Muscle of arm (tissue), 12 donors: ENCODE results near the gene BCR. TPM values are rescaled to one million over a fixed set of nuclear protein-coding genes. Genes with fewer than 3 reads are reported as not detected.

Experiments
- DNase-seq: peaks from one replicate; pipeline ENCODE4 v3.0.0-alpha.2; 2013
- polyA plus RNA-seq, 12 donors: library from polyadenylated mRNA; unstranded; fragments of 120-200 nt; gene quantifications; one replicate each; pipeline ENCODE4 v1.2.1, GENCODE V29; 2013; ENCODE audit not compliant: insufficient read length in 12 of 12

BCR gene
- polyA plus RNA-seq, 12 donors, result 10.4 to 37.8 (median 16.3) TPM; not detected in 1

DNA sequence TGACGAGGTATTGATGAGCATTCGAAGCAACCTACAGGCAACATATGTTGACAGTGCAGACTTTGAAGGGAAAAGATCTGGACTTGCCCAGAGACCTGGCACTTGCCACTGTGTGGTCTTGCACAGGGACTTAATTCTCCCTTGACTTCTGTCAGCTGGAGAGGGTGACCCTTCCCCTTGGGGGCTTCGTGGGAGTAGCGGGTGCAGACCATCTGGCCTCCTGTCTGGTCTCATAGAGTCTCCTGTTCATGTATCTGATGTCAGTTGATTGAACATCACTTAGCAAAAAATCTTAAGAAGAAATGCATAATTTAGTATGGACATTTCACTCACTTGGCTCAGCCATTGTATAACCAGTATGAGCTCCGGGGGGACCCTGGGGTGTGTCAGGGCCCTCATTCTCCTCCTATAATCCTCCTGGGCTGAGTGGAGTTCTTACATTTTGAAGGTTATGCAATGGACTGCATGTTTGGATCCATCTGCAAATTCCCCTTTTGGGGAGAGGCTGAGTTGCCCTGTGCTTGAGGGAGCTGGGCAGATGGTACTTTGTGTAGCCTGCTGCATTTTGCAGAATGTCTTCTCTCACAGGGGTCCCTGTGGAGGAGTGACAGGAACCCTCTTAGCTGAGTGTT is 13.0 kb downstream of the BCR start:
- no peak for DNase-seq

DNA sequence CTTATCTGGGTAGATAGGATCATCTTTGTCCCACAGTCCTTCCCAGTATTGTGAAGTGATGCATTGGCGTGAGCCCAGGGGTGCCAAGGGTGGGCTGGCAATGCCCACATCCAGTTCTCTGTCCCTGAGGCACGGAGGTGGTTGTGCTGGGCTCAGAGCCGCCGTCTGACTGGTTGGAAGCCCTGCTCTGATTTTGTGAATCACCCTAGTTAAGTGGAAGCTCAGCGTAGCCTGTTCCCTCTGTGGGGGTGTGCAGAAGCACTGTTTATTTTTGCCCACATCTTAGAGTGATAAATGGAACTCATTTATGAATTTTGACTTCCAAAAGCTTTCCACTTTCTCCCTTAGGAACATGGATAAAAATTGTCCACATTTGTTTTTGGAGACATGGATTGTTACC is 13.6 kb downstream of the BCR start:
- DNase-seq, result no peak

DNA sequence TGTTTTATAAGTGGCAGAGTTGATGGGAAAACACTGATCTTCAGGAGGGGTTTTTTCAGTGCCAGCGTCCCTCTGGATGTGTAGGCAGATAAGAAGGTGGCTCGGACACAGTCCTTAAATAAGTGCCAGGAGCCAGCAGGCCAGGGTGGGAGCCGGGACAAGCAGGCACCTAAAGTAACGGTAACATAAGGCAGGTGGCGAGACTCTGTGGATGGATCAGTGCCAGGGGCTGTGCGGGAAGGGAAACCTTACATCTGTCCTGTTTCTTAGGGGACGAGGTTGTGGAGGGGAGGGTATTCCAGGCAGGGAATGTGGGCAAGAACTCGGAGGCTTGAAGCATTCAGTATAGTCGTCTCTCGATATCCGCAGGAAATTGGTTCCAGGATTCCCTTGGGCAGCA is 15.9 kb downstream of the BCR start:
- DNase-seq, result no peak

DNA sequence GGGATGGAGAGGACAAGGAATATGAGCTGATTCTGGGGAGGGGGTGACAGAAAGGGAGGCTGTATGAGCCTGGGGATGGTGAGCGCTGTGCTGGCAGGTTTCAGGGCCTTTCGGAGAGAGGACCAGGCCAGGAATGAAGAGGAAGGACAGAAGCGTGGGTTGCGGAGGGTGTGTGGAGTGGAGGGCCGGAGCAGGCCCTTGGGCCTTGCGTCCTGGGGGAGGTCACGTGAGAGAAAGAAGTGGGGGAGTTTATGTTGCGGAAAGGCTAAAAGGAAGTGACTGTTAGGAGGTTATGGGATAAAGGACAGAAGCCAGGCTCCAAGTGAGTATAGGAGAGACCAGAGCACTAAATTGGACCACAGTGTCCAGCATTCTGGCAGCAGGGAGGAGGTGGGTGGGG is 17.5 kb downstream of the BCR start:
- DNase-seq, result no peak

DNA sequence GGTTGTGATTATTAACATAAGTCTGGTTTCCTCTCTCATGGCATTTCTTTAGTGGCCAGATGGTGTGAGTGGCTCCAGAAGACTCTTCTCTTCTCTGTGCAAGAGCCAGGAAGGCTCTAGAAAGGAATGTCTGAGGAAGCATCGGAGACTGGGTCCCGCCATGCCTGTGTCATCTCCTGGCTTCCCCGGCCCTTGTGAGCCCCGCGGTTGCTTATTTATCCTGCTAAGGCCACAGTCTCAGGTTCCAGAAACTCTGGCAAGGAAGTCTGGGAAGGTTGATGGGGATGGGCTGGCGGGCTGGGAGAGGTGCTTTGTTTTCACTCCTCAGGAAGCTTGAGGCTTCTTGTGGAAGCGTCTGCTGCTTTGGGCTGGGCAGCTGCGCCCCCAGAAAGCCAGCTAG is 18.9 kb downstream of the BCR start:
- no peak for DNase-seq

DNA sequence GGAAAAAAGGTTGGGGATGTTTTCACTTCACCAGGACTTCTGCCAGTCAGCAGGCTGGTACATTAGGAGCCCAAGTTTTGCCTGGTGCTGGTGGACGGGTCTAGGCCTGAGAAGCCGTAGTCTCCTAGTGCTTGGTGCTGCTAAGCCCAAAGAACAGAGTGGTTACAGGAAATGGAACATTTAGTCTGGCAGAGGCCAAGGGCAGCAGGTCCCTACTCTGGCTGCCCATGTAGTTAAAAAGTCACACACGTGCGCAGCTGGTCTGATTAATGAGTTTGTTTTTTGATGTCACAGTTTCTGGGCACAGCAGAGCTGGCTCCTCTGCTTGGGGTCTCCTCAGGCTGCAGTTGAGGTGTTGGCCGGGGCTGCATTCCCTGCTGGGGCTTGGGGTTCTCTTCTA is 20.6 kb downstream of the BCR start:
- DNase-seq, result no peak

DNA sequence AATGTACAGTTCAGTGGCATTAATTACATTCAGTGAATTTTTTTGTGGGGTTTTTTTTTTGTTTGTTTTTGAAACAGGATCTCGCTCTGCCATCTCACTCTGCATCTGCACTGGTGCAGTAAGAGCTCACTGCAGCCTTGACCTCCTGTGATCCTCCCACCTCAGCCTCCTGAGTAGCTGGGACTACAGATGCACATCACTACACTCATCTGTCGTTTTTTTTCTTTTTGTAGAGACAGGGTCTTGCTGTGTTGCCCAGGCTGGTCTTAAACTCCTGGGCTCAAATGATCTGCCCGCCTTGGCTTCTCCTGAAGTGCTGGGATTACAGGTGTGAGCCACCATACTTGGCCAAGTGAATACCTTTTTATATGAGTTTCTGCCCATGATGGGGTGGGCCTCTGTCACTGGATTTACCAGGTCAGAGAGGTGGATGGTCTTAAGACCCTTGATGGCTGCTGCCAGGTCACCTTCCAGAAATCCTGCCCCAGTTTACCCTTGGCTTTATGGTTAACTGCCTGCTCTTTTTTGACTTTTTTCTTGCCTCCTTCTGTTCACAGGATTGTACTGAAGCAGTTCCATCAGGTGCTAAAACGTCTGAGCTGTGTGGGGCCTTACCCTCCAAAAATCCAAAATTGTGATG is 22.6 kb downstream of the BCR start:
- DNase-seq, result no peak

DNA sequence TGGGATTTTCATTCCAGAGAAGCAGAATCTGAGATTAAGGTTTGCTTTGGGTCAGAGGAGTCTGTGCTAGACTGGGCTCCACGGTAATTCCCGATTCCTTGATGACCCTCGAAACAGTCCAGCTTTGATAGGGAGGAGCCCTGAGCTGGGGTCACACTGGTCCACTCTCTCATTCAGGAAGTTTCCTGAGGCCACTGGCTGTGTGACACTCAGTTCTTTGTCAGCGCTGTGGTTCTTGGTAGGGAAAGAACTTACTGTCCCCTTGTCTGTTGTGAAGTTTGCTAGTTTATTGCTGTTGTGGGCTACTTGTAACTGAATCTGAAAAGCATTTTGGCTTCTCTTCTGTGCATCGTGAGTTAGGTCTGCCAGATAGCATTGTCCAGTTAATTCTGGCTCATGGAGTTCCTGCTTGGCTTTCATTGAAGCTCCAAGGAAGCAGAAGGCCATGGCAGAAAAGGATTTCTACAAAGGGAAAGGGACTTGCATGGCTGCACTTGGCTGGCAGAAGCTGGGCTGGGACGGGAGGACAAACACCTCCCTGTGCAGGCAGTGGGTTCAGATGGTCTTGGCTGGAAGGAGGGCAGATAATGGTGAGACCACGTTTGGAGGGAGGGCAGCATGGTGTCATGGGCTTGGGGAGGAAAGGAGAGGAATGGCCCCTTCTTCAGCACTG is 23.3 kb downstream of the BCR start:
- DNase-seq, result no peak

DNA sequence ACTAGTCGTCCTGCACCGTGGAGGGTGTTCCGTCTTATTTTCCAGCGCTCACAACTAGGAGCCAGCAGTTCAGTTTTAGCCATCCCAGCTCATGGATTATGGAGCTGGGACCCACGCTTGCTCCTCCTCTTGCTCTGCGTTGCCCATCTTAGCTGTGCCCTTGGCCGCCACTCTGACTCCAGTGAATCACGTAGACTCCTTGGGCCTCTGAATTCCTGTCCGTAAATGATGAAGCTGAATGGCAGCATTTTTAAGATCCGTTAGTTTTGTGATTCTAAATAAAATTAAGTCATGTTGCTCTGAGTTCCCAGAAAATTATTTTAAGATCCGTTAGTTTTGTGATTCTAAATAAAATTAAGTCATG is 23.8 kb downstream of the BCR start:
- no peak for DNase-seq

DNA sequence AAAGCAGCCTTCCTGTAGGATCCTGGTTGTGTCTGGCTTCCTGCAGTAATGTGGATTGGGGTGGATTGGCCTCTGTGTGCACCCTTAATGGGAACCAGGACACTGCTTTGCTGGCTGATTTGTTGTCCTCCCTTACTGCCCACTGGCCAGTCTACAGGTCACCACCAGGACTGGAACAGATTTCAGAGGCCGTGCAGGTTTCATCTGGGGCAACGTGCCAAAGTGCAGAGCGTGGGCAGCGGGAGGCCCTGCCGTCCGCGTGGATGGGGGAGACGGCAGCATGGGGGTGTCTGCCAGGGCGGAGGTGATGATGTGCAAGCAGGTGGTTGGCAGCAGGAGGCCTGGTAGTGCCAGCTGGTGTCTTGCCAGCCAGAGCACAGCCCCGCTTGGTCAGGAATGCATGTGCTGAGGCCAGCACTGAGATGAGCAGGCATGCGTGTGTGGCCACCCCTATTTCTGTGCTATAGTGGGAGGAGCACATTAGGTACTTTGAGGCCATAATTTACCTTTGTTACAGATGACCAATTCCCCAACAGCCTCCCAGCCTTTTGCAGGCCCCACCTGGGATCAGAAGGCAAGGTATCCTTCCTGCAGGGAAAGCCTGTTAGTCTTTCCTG is 24.3 kb downstream of the BCR start:
- no peak for DNase-seq

DNA sequence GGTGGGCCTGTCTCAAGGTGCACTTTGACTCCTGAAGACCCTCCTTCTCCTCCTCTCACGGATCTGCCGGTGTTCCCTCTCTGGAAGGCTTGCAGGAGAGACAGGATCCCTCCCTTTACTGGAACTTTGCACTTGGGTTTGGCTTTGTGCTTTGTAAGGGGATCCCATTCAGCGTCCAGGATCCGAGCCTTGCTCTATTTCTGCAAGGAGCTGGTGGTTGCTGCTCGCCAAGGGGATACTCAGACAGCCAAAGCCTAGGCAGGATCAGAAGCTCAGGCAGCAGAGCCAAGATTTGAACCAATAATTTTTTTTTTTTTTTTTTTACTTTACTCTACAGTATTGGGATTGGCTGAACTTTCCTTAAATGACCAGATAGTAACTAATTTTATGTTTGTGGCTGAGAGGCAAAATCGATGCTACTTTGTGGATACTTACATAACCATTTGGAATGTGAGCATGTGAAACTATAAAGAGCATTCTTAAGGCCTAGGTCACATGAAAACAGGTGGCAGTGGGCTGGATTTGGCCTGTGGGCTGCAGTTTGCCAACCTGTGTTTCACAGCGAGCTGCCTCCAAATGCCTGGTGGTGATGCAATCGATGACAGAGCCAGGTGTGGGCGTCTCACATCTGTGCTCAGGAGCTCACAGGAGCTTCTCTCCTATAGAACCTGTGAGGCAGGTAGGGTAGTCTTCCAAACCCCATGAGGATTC is 25.2 kb downstream of the BCR start:
- DNase-seq, result peak; percentile 58

DNA sequence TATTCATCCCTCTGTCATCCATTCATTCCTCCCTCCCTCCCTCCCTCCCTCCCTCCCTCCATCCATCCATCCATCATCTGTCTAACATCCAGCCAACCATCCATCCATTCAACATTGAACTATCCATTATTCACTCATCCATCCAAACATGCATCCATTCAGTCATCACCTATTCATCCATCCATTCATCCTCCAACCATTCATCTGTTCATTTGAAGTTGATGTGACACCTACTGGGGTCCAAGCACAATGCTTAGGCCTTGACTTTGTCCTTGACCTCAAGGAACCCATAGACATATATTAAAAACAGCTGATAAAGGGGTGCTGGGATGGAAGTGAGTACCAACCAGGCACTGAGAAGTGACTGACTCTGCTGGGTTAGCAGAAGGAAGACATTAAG is 26.6 kb downstream of the BCR start:
- no peak for DNase-seq

DNA sequence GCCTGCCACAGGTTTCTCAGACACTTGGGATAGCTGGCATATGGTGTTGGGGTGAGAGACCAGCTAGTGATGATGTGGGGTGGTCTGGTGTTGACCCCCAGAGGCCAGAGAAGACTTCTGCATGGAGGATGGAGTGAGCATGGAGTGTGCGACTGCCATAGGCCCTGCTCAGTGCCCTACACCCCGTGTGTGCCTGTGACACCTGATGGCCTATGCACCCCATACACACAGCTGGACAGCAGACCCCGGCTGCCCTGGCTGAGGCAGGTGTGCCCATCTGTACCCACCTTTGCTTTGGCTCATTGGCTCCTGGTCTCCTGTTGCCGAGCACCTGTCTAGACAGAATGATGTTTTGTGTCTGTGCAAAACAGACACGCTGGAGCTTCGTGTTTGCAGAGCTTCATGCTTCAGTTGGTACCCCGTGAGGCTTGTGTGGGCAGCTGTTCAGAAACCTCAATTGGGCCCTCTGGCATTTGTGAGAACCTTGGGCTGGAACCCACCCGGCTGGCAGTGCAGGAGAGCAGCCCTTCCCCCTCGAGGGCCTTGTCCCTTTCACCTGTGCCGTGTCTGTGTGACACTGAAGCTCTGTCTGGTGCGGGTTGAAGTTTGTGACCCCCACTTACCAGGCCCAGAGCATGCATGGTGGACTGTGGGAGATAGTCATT is 27.6 kb downstream of the BCR start:
- DNase-seq, result no peak

DNA sequence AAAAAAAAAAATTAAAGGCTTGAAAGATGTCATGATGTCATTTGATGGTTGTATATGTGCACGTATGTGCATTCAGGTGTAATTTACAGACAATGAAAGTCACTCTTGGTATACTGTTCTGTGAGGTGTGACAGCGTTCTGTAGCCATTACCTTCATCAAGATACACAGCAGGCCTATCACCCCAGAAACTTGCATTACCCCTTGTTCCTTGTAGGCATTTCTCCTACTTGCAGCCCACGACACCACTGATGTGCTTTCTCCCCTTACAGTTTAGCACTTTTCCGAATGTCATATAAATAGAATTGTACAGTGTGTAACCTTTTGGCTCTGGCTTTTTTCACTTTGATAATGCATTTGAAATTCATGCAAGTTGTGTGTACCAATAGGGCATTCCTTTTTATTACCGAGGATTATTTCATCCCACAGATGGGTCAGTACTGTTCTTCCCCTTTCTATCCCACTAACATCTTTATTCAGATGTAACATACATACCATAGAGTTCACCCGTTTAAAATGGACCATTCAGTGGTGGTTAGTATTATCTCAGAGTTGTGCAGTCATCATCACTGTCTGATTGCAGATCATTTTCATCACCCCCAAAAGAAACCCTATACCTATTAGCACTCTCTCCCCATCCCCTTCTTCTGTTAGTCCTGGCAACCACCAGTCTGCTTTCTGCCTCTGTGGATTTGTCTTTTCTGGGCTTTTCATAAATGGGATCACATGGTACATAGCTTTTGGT is 30.3 kb downstream of the BCR start:
- DNase-seq, result no peak

DNA sequence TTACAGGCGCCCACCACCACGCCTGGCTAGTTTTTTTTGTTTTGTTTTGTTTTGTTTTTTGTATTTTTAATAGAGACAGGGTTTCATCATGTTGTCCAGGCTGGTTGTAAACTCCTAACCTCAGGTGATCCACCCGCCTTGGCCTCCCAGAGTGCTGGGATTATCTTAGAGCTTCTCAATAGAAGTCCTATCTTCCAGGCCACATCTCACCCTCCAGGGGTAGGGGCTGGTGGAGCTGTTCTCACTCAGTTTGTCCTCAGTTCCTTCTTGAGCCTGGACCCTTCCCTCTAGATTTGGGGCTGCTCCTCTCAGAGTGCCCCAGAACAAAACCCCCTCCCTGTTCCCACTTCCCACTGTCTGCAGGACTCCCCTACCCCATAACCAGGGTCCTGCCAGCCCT is 31.3 kb downstream of the BCR start:
- DNase-seq, result no peak

DNA sequence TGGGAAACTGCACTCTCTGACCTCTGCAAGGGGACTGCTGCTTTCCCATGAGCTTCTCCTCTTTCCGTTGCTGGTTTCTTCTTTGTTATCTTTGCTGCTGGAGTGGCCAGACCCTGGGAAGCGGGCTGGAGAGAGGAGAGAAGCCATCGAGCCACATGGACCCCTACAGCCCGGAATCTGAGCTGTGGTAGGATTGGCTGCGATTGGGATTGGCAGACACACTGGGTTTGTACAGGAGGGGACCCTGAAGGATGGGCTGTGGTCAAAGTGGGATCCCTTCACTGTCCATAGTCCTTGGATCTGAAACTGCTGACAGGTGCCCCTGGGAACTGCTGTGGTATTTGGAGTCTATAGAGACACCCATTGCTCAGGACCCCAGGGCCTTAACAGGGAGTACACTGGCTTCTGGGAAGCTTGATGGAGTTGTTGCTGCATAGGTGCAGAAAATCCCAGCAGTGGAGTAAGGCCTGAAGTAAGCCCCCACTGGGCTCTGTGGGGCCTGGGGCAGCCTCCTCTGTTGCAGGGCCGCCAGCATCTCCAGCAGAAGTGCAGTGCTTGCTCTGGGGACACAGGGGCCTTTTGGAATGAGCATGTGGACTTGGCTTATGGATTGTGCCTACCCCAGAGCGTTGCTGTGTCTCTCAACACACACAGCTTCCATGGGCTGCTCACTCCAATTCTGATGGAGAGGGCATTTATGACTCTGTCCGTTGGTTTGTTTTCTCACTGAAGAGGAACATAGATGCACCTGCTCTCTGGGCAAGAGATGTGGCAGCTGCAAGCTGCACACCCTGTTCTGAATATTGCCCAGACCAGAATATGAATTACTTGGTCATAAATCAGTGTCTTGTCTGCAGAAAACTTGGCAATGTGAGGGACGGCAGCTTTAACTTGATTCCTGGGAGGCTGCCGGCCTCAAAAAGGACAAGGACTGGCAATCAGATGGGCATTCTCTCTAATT is 32.0 kb downstream of the BCR start:
- no peak for DNase-seq

DNA sequence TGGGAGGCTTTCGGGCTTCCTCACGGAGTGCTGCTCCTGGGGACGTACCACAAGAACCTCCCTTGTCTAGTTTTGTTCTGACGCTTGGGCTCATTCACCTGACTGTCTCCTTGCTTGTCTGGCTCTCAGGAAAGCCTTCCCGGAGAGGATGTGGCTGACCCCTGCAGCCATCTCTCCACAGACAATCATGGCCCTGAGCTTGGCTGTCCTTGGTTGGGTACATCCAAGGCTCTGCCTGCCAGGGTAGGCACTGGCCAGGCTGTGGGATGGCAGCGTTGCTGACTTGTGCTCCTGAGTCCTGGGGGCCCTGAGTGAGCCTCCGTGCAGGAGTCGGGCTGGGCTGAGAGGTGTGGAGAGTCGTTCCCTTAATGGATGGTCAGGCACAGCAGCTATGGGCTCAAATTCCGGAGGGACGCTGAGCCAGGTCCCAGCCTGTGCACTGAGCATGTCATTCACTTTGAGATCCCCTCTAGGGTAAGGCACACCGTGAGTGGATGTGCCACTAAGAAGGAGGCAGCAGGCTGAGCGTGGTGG is 32.8 kb downstream of the BCR start:
- no peak for DNase-seq

DNA sequence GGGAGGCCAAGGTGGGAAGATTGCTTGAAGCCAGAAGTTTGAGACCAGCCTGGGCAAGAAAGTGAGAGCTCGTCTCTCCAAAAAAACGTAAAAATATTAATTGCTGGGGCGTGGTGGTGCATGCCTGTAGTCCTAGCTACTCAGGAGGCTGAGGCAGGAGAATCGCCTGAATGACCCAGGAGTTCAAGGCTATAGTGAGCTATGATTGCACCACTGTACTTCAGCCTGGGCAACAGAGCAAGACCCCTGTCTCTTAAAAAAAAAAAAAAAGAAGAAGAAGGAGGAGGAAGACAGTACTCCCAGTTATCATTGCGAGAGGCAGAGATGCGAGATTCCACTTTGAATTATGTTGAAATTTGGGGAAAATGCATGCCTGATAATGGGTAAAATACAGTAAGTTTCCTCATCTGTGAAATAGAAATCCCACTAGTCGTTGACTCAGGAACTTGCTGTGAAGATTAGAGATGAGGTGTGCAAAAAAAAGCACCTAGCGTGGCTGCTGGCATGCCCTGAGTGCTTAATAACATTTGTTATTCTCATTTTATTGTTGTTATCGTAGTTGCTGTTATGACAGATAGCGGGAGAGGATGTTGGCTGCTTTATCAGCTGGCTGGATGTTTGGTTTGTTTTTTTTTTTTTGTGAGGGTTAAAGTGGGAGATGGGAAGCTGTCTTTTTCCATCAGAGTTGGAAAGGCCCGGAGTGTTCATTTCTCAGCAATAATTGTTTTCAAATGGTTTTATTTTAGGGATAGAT is 33.4 kb downstream of the BCR start:
- no peak for DNase-seq

DNA sequence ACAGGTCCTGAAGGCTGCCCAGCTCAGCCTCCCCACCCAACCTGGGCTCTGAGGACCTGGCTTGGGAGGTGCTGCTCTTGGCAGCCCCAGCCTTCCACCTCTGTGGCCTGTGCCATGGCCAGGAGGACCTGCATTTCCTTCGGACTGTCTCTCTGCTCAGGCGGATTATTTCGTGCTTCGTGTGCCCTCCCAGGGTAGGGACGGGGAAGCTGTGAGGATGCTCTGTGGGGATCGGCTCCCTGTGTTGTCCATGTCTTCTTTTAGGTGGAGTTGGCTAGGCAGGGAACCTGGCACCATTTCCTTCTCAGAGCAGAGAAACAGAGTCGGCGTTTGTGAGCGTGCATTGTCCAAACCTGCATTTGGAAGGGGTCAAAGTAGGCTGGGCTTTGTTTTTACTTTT is 34.1 kb downstream of the BCR start:
- DNase-seq, result no peak
